Activated CD8-positive, alpha-beta T cell treated with anti-CD3 and anti-CD28 coated beads for 36 hours (primary cell): ENCODE data around the gene TBX19. TPM values are rescaled to one million over a fixed set of nuclear protein-coding genes. Genes with fewer than 3 reads are reported as not detected.
"Not testable (repeated sequence)": the region's sequence is repeated elsewhere in the genome, so short reads cannot be mapped to it uniquely, and the experiment has no call there.

Experiments
- ATAC-seq: fragments of 200-7000 bp; cut with Tn5 transposase; one replicate; pipeline ENCODE4 v1.10.0; 2021; ENCODE audit warnings: mild to moderate bottlenecking, moderate library complexity
- CTCF ChIA-PET: fragments of 350-600 bp; sonication (Branson Sonifier 250); formaldehyde crosslinking; loops from one replicate; lab custom pipeline; 2021; ENCODE audit warnings: antibody characterized with exemption; lab: Charles Lee
- POLR2A ChIA-PET: fragments of 350-600 bp; sonication (Branson Sonifier 250); formaldehyde crosslinking; loops from one replicate; lab custom pipeline; 2021; ENCODE audit warnings: antibody characterized with exemption; lab: Charles Lee
- DNase-seq: peaks from one replicate; pipeline ENCODE4 v3.0.0-alpha.2; 2020
- H3K27ac Mint-ChIP-seq: one replicate; pipeline ENCODE4 v1.8.0; 2021; ENCODE audit warnings: mild to moderate bottlenecking, mixed read lengths
- H3K27me3 Mint-ChIP-seq: one replicate; pipeline ENCODE4 v1.8.0; 2021; ENCODE audit warnings: mixed read lengths
- H3K36me3 Mint-ChIP-seq: one replicate; pipeline ENCODE4 v1.8.0; 2021; ENCODE audit warnings: low read depth, mixed read lengths
- H3K4me1 Mint-ChIP-seq: one replicate; pipeline ENCODE4 v1.8.0; 2021; ENCODE audit warnings: low read depth, mixed read lengths
- H3K4me3 Mint-ChIP-seq: one replicate; pipeline ENCODE4 v1.8.0; 2021; ENCODE audit warnings: mild to moderate bottlenecking, moderate library complexity, mixed read lengths
- H3K9me3 Mint-ChIP-seq: one replicate; pipeline ENCODE4 v1.8.0; 2021; ENCODE audit warnings: mixed read lengths
- CTCF ChIP-seq: fragments of 200-600 bp; IDR thresholded peaks from one replicate; pipeline ENCODE4 v1.8.0; 2022; ENCODE audit warnings: antibody characterized with exemption, mild to moderate bottlenecking
- intact Hi-C: fragments of 100-400 bp; cut with micrococcal nuclease; formaldehyde crosslinking; loops from one replicate; pipeline ENCODE4 v1.10.0; 2022
- total RNA-seq, 2 experiments: library from RNA; stranded (reverse); gene quantifications; one replicate each; pipeline ENCODE4 v1.2.3, GENCODE V29; 2021

Gene TBX19
- total RNA-seq, 2 experiments from 2014 or later, result 1.5 TPM

- intact Hi-C loops, result loop anchor here (5.0 to 10.0 kb wide), 3 partner anchors 94 to 1021 kb away; partner anchors contain the start of genes BLZF1 and NME7
- H3K4me1 Mint-ChIP-seq, result peaks cover 42% of the 10 kb centered on the region
These were observed 62.9 kb downstream of the TBX19 start for GRCh38 chr1:168343566-168343965.

DNA sequence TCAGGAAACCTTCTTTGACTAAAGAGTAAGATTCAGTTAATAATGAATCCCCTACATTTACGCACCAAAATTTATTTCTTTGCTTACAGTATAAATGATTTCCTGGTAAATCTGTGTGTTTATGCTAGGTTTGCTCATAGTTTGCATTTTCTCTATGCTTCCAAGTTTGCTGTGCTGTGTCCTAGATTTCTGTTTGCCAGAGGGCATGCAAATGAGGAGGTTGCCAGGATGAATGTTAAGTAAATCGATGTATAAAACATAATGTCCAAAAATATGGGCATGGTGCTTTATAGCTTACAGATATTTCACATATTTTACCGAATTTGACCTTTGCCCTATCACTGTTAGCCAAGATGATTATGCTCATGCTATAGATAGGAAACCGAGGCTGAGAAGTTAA, 63.8 kb downstream of the TBX19 start:
- TF ChIP-seq CTCF, result no peak
- ATAC-seq, result no peak
- Mint-ChIP-seq H3K9me3 (peaks cover 1% of the 10 kb centered on the region), H3K27ac (no peak overlapping the region), H3K4me3 (no peak overlapping the region), H3K36me3 (peaks cover 2% of the 10 kb centered on the region), H3K4me1 (peaks cover 37% of the 10 kb centered on the region), H3K27me3 (no peaks in the 10 kb centered on the region)
- DNase-seq, result no peak
- ChIA-PET CTCF (interaction anchor here (2.2 to 3.4 kb wide), 4 partner anchors 19 to 124 kb away, joined by 14 to 61 read pairs (median 30); no protein-coding TSS in a partner anchor), POLR2A (no interaction called here)
- intact Hi-C loops, result loop anchor here (5.0 to 10.0 kb wide), 3 partner anchors 93 to 1020 kb away; partner anchors contain the start of genes BLZF1 and NME7

More at GRCh38 chr1:168343566-168343965, 62.9 kb downstream of the TBX19 start:
- Mint-ChIP-seq H3K27ac (no peak overlapping the region), H3K27me3 (peaks cover under 1% of the 10 kb centered on the region), H3K9me3 (peaks cover 1% of the 10 kb centered on the region), H3K36me3 (peaks cover 2% of the 10 kb centered on the region), H3K4me3 (no peak overlapping the region)
- ChIA-PET POLR2A (interaction anchor here (0.8 to 1.6 kb wide), 3 partner anchors 19 to 99 kb away, joined by 3 to 5 read pairs (median 3); no protein-coding TSS in a partner anchor), CTCF (interaction anchor here (0.7 to 3.4 kb wide), 46 partner anchors 10 to 1005 kb away, joined by 3 to 75 read pairs (median 8); no protein-coding TSS in a partner anchor)
- ATAC-seq (no peak), DNase-seq (no peak)
- no peak for TF ChIP-seq CTCF

DNA sequence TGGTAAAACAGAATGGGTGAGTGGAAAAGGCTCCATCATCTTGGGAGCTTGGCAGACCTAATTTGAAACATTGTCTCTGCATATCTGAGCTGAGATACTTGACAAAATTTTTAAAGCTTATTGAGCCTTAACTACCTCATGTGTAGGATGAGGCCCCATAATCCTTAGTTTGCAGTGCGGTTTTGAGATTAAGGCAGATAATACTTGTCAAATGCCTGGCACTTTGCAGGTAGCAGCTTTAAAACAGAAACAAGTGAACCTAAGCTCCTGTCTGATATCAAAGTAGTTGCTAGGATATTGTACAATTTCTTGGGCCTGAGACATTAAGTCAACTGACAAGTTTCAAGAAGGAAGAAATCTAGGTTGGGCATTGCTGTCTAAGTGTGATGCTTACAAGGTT, 65.3 kb downstream of the TBX19 start:
- ATAC-seq (no peak), DNase-seq (no peak)
- Mint-ChIP-seq H3K36me3 (peaks cover 2% of the 10 kb centered on the region), H3K27ac (no peak overlapping the region), H3K27me3 (no peaks in the 10 kb centered on the region), H3K4me1 (peaks cover 33% of the 10 kb centered on the region), H3K9me3 (peaks cover 1% of the 10 kb centered on the region), H3K4me3 (no peak overlapping the region)
- no peak for TF ChIP-seq CTCF
- intact Hi-C loops, result loop anchor here (10.0 kb wide), 2 partner anchors 239 to 1019 kb away; partner anchors contain the start of genes BLZF1 and NME7
- ChIA-PET CTCF (interaction anchor here (1.1 to 1.6 kb wide), 3 partner anchors 17 to 257 kb away, joined by 3 to 5 read pairs (median 4); no protein-coding TSS in a partner anchor), POLR2A (no interaction called here)

- Mint-ChIP-seq H3K36me3 (peaks cover 2% of the 10 kb centered on the region), H3K27me3 (no peaks in the 10 kb centered on the region), H3K4me1 (peaks cover 20% of the 10 kb centered on the region), H3K9me3 (peaks cover 3% of the 10 kb centered on the region), H3K27ac (peak overlapping the region; percentile 79), H3K4me3 (peak overlapping the region; percentile 77)
- TF ChIP-seq CTCF, result no peak
- DNase-seq (no peak), ATAC-seq (no peak)
- intact Hi-C loops, result loop anchor here (10.0 kb wide), 2 partner anchors 237 to 1017 kb away; partner anchors contain the start of genes BLZF1 and NME7
- ChIA-PET POLR2A (no interaction called here), CTCF (interaction anchor here (0.7 to 1.3 kb wide), 3 partner anchors 18 to 76 kb away, joined by 3 to 4 read pairs (median 4); no protein-coding TSS in a partner anchor)
These were observed 67.0 kb downstream of the TBX19 start for GRCh38 chr1:168347630-168348029.

DNA sequence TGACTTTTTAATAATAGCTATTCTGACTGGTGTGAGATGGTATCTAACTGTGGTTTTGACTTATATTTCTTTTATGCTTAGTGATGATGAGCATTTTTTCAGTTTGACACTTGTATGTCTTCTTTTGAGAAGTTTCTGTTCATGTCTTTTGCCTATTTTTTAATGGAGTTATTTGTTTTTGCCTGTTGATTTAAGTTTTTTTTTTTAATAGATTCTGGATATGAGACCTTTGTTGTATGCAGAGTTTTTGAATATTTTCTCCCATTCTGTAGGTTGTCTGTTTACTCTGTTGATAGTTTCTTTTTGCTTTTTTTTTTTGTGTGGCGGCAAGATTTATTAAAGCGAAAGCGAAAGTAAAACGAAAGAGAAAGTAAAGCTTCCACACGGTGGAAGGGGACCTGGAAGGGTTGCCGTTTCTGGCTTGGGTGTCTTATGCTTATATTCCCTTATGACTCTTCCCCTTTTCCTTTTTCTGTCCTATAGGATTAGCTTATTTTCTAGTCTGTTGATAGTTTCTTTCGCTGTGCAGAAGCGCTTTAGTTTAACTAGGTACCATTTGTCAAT, 67.6 kb downstream of the TBX19 start:
- Mint-ChIP-seq H3K9me3 (peaks cover 3% of the 10 kb centered on the region), H3K4me1 (peaks cover 15% of the 10 kb centered on the region), H3K27me3 (no peaks in the 10 kb centered on the region), H3K4me3 (peak overlapping the region; percentile 77), H3K27ac (peak overlapping the region; percentile 79), H3K36me3 (peaks cover 2% of the 10 kb centered on the region)
- TF ChIP-seq CTCF, result no peak
- ChIA-PET POLR2A (no interaction called here), CTCF (interaction anchor here (0.7 to 1.2 kb wide), 2 partner anchors 17 to 75 kb away, joined by 3 to 4 read pairs; no protein-coding TSS in a partner anchor)
- peak; percentile 47 for ATAC-seq
- intact Hi-C loops, result loop anchor here (10.0 kb wide), 2 partner anchors 237 to 1017 kb away; partner anchors contain the start of genes BLZF1 and NME7
- DNase-seq, result no peak

- ATAC-seq, H3K27ac Mint-ChIP-seq, H3K36me3 Mint-ChIP-seq, intact Hi-C loops, H3K4me1 Mint-ChIP-seq, H3K4me3 Mint-ChIP-seq, H3K9me3 Mint-ChIP-seq, DNase-seq, H3K27me3 Mint-ChIP-seq: not testable (repeated sequence)
- CTCF ChIA-PET, result interaction anchor here (1.3 to 2.8 kb wide), 2 partner anchors 12 kb away, joined by 4 to 13 read pairs; no protein-coding TSS in a partner anchor
- POLR2A ChIA-PET, result interaction anchor here (1.4 kb wide), 1 partner anchor 31 kb away, joined by 3 read pairs; no protein-coding TSS in a partner anchor
These were observed 73.9 kb downstream of the TBX19 start for GRCh38 chr1:168354335-168355269.
